Activated CD4-positive, alpha-beta memory T cell treated with anti-CD3 and anti-CD28 coated beads, Interleukin-2, amount 10 ng/mL, durations not matched to agents 7 days and 5 days (primary cell): ENCODE results near the gene PIERCE2. TPM values are rescaled to one million over a fixed set of nuclear protein-coding genes. Genes with fewer than 3 reads are reported as not detected.

Source experiments
- CTCF ChIA-PET: fragments of 350-600 bp; sonication (Branson Sonifier 250); formaldehyde crosslinking; loops from one replicate; lab custom pipeline; 2021; ENCODE audit warnings: antibody characterized with exemption, inconsistent platforms; lab: Charles Lee
- POLR2A ChIA-PET: fragments of 350-600 bp; sonication (Branson Sonifier 250); formaldehyde crosslinking; loops from one replicate; lab custom pipeline; 2021; ENCODE audit warnings: antibody characterized with exemption; lab: Charles Lee
- DNase-seq: peaks from one replicate; pipeline ENCODE4 v3.0.0-alpha.2; 2020
- H3K27ac Mint-ChIP-seq: one replicate; pipeline ENCODE4 v1.8.0; 2021; ENCODE audit warnings: mild to moderate bottlenecking, mixed read lengths
- H3K27me3 Mint-ChIP-seq: one replicate; pipeline ENCODE4 v1.8.0; 2021; ENCODE audit warnings: mixed read lengths
- H3K36me3 Mint-ChIP-seq: one replicate; pipeline ENCODE4 v1.8.0; 2021; ENCODE audit warnings: low read depth, mixed read lengths
- H3K4me1 Mint-ChIP-seq: one replicate; pipeline ENCODE4 v1.8.0; 2021; ENCODE audit warnings: mixed read lengths
- H3K4me3 Mint-ChIP-seq: one replicate; pipeline ENCODE4 v1.8.0; 2021; ENCODE audit warnings: mild to moderate bottlenecking, mixed read lengths
- H3K9me3 Mint-ChIP-seq: one replicate; pipeline ENCODE4 v1.8.0; 2021; ENCODE audit warnings: mixed read lengths
- total RNA-seq, 2 experiments: library from RNA; stranded (reverse); gene quantifications; one replicate each; pipeline ENCODE4 v1.2.3, GENCODE V29; 2021

PIERCE2 gene
- total RNA-seq = not detected

GRCh38 chr15:55408012-55408928 lies at the start of gene PIERCE2, which contains the start of gene CCPG1:
Gene PIERCE2 (plus strand): TSS chr15:55408495. CDS start chr15:55408769, 274 bp downstream.
Gene CCPG1 (minus strand): TSS chr15:55408359. CDS start chr15:55389424, 18,935 bp downstream.
- Mint-ChIP-seq H3K36me3 (no peaks in the 10 kb centered on the region), H3K4me3 (peak within 1 kb of the TSS; percentile 91), H3K9me3 (no peaks in the 10 kb centered on the region), H3K27ac (peak within 1 kb of the TSS; percentile 86), H3K27me3 (no peaks in the 10 kb centered on the region), H3K4me1 (peaks cover 33% of the 10 kb centered on the region)
- ChIA-PET CTCF (interaction anchor here (0.5 to 2.6 kb wide), 28 partner anchors 9 to 231 kb away, joined by 3 to 25 read pairs (median 4); partner anchors contain the start of genes PIGB, PIGBOS1 and RSL24D1), POLR2A (interaction anchor here (0.6 to 4.4 kb wide), 14 partner anchors 9 to 216 kb away, joined by 3 to 46 read pairs (median 4); partner anchors contain the start of genes PIGB, PIGBOS1 and RSL24D1)
- DNase-seq = peak; percentile 92

GRCh38 chr15:55360256-55360655 lies 48.0 kb upstream of the PIERCE2 start:
- ChIA-PET CTCF (interaction anchor here (2.8 kb wide), 1 partner anchor 48 kb away, joined by 11 read pairs; the partner anchor contains the start of genes CCPG1 and PIERCE2), POLR2A (interaction anchor here (0.6 kb wide), 1 partner anchor 1388 kb away, joined by 3 read pairs; no protein-coding TSS in a partner anchor)
- Mint-ChIP-seq H3K4me1 (no peaks in the 10 kb centered on the region), H3K4me3 (no peak overlapping the region), H3K27me3 (no peaks in the 10 kb centered on the region), H3K9me3 (no peaks in the 10 kb centered on the region), H3K27ac (no peak overlapping the region), H3K36me3 (peaks cover 35% of the 10 kb centered on the region)
- no peak for DNase-seq

GRCh38 chr15:55361048-55361447 lies 47.2 kb upstream of the PIERCE2 start:
- no peaks in the 10 kb centered on the region for H3K9me3 Mint-ChIP-seq
- no peak overlapping the region for H3K4me3 Mint-ChIP-seq
- ChIA-PET POLR2A (interaction anchor here (0.6 kb wide), 1 partner anchor 1389 kb away, joined by 3 read pairs; no protein-coding TSS in a partner anchor), CTCF (interaction anchor here (2.8 kb wide), 1 partner anchor 47 kb away, joined by 11 read pairs; the partner anchor contains the start of genes CCPG1 and PIERCE2)
- H3K36me3 Mint-ChIP-seq = peaks cover 29% of the 10 kb centered on the region
- no peaks in the 10 kb centered on the region for H3K27me3 Mint-ChIP-seq
- no peak overlapping the region for H3K27ac Mint-ChIP-seq
- no peaks in the 10 kb centered on the region for H3K4me1 Mint-ChIP-seq
- DNase-seq = no peak

GRCh38 chr15:55362641-55363040 lies 45.7 kb upstream of the PIERCE2 start:
- ChIA-PET POLR2A (no interaction called here), CTCF (no interaction called here)
- Mint-ChIP-seq H3K36me3 (peaks cover 19% of the 10 kb centered on the region), H3K4me3 (no peak overlapping the region), H3K27me3 (no peaks in the 10 kb centered on the region), H3K27ac (no peak overlapping the region), H3K4me1 (no peaks in the 10 kb centered on the region), H3K9me3 (no peaks in the 10 kb centered on the region)
- DNase-seq = no peak

- H3K27me3 Mint-ChIP-seq = no peaks in the 10 kb centered on the region
- H3K4me3 Mint-ChIP-seq = no peak overlapping the region
- H3K36me3 Mint-ChIP-seq = peaks cover 14% of the 10 kb centered on the region
- no peaks in the 10 kb centered on the region for H3K9me3 Mint-ChIP-seq
- H3K4me1 Mint-ChIP-seq = peaks cover 2% of the 10 kb centered on the region
- DNase-seq = no peak
- ChIA-PET POLR2A (no interaction called here), CTCF (interaction anchor here (1.2 kb wide), 1 partner anchor 68 kb away, joined by 3 read pairs; no protein-coding TSS in a partner anchor)
- no peak overlapping the region for H3K27ac Mint-ChIP-seq
Observed at GRCh38 chr15:55366981-55367380, 41.3 kb upstream of the PIERCE2 start.

GRCh38 chr15:55372701-55373440 lies 35.4 kb upstream of the PIERCE2 start:
- Mint-ChIP-seq H3K27ac (peak overlapping the region; percentile 9), H3K36me3 (peaks cover 12% of the 10 kb centered on the region), H3K4me3 (no peak overlapping the region), H3K4me1 (peaks cover 10% of the 10 kb centered on the region), H3K27me3 (no peaks in the 10 kb centered on the region), H3K9me3 (no peaks in the 10 kb centered on the region)
- no peak for DNase-seq
- POLR2A ChIA-PET = interaction anchor here (1.2 kb wide), 1 partner anchor 54 kb away, joined by 7 read pairs; the partner anchor contains the start of genes PIGB and PIGBOS1
- CTCF ChIA-PET = interaction anchor here (1.2 to 1.6 kb wide), 3 partner anchors 35 to 67 kb away, joined by 3 to 6 read pairs (median 5); partner anchors contain the start of genes CCPG1 and PIERCE2

GRCh38 chr15:55379095-55379494 lies 29.2 kb upstream of the PIERCE2 start:
- POLR2A ChIA-PET = no interaction called here
- Mint-ChIP-seq H3K27ac (no peak overlapping the region), H3K27me3 (no peaks in the 10 kb centered on the region), H3K36me3 (peaks cover 15% of the 10 kb centered on the region), H3K4me3 (no peak overlapping the region), H3K4me1 (no peaks in the 10 kb centered on the region), H3K9me3 (no peaks in the 10 kb centered on the region)
- CTCF ChIA-PET = interaction anchor here (0.6 kb wide), 1 partner anchor 209 kb away, joined by 3 read pairs; no protein-coding TSS in a partner anchor
- no peak for DNase-seq

- Mint-ChIP-seq H3K4me1 (no peaks in the 10 kb centered on the region), H3K9me3 (no peaks in the 10 kb centered on the region), H3K27ac (no peak overlapping the region), H3K36me3 (peaks cover 18% of the 10 kb centered on the region), H3K4me3 (no peak overlapping the region), H3K27me3 (no peaks in the 10 kb centered on the region)
- POLR2A ChIA-PET = no interaction called here
- CTCF ChIA-PET = no interaction called here
- no peak for DNase-seq
Observed at GRCh38 chr15:55381595-55381994, 26.7 kb upstream of the PIERCE2 start.

- CTCF ChIA-PET = interaction anchor here (1.0 to 1.7 kb wide), 2 partner anchors 24 to 52 kb away, joined by 4 to 10 read pairs; partner anchors contain the start of genes CCPG1 and PIERCE2
- Mint-ChIP-seq H3K27ac (no peak overlapping the region), H3K27me3 (no peaks in the 10 kb centered on the region), H3K4me3 (no peak overlapping the region), H3K36me3 (peaks cover 25% of the 10 kb centered on the region), H3K9me3 (no peaks in the 10 kb centered on the region), H3K4me1 (peaks cover 2% of the 10 kb centered on the region)
- POLR2A ChIA-PET = no interaction called here
- DNase-seq = no peak
Observed at GRCh38 chr15:55383687-55384086, 24.6 kb upstream of the PIERCE2 start.

GRCh38 chr15:55387027-55387426 lies 21.3 kb upstream of the PIERCE2 start:
- H3K36me3 Mint-ChIP-seq = peaks cover 25% of the 10 kb centered on the region
- no peak overlapping the region for H3K27ac Mint-ChIP-seq
- DNase-seq = no peak
- CTCF ChIA-PET = no interaction called here
- H3K9me3 Mint-ChIP-seq = no peaks in the 10 kb centered on the region
- H3K4me3 Mint-ChIP-seq = no peak overlapping the region
- H3K4me1 Mint-ChIP-seq = peaks cover 6% of the 10 kb centered on the region
- H3K27me3 Mint-ChIP-seq = no peaks in the 10 kb centered on the region
- POLR2A ChIA-PET = no interaction called here

- Mint-ChIP-seq H3K4me1 (peaks cover 6% of the 10 kb centered on the region), H3K27ac (no peak overlapping the region), H3K36me3 (peaks cover 14% of the 10 kb centered on the region), H3K9me3 (no peaks in the 10 kb centered on the region), H3K4me3 (no peak overlapping the region), H3K27me3 (no peaks in the 10 kb centered on the region)
- ChIA-PET CTCF (no interaction called here), POLR2A (no interaction called here)
- DNase-seq = no peak
Observed at GRCh38 chr15:55389264-55389607, 19.1 kb upstream of the PIERCE2 start.

- DNase-seq = no peak
- H3K27me3 Mint-ChIP-seq = no peaks in the 10 kb centered on the region
- peaks cover 29% of the 10 kb centered on the region for H3K36me3 Mint-ChIP-seq
- CTCF ChIA-PET = interaction anchor here (0.9 to 1.1 kb wide), 2 partner anchors 14 to 32 kb away, joined by 3 read pairs; partner anchors contain the start of genes CCPG1 and PIERCE2
- no peak overlapping the region for H3K4me3 Mint-ChIP-seq
- peaks cover 10% of the 10 kb centered on the region for H3K9me3 Mint-ChIP-seq
- H3K4me1 Mint-ChIP-seq = no peaks in the 10 kb centered on the region
- POLR2A ChIA-PET = no interaction called here
- H3K27ac Mint-ChIP-seq = no peak overlapping the region
Observed at GRCh38 chr15:55394694-55395093, 13.6 kb upstream of the PIERCE2 start.
